ENCODE measurements around the gene RTP1.
"Not testable (repeated sequence)": the region's sequence is repeated elsewhere in the genome, so short reads cannot be mapped to it uniquely, and the experiment has no call there.

Gene RTP1, protein sequence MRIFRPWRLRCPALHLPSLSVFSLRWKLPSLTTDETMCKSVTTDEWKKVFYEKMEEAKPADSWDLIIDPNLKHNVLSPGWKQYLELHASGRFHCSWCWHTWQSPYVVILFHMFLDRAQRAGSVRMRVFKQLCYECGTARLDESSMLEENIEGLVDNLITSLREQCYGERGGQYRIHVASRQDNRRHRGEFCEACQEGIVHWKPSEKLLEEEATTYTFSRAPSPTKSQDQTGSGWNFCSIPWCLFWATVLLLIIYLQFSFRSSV

DNA sequence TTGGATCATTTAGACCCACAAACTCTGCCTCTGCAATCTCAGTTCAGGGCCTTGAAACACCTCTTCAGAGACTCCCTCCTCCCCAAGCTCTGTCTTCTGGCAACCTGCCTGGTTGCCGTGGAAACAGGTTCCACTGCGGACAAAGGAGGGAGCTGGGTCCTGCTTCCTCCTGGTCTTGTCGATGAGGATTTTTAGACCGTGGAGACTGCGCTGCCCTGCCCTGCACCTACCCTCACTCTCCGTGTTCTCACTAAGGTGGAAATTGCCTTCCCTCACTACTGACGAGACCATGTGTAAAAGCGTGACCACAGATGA lies at the start of gene RTP1:
TSS of gene RTP1 (plus strand) at position 152 of the 315 bp plus-strand sequence. CDS start at position 182, 30 bp downstream.
- DNase-seq: no peak

DNA sequence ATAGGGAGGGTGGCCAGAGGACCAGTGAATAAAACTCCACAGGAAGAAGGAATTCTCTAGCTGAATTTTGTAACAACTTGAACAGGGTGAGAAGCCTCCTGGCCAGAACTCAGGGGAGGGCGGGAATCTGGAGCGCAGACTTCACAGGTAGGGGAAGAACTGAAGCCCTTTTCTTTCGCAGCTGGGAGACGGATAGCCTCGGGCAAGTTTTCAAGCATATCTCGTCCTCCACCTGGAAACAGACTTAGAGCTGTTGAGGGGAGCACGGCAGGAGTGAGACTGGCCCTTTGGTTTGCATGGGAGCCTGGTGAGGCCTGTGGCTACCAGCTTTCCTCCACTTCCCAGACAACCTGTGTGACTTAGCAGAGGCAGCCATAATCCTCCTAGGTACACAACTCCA lies 47.1 kb upstream of the RTP1 start:
- DNase-seq: no peak

DNA sequence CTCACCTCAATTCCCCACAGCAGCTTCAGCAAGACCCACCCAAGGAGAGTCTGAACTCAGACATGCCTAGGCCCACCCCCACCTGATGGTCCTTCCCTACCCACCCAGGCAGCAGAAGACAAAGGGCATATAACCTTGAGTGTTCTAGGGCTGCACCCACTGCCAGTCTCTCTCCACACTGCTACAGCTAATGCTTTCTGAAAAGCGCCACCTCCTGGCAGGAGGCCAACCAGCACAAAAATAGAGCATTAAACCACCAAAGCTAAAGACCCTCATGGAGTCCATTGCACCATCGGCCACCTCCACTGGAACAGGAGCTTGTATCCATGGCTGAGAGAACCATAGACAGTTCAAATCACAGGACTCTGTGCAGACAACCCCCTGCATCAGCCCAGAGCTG lies 46.7 kb upstream of the RTP1 start:
- DNase-seq: no peak

DNA sequence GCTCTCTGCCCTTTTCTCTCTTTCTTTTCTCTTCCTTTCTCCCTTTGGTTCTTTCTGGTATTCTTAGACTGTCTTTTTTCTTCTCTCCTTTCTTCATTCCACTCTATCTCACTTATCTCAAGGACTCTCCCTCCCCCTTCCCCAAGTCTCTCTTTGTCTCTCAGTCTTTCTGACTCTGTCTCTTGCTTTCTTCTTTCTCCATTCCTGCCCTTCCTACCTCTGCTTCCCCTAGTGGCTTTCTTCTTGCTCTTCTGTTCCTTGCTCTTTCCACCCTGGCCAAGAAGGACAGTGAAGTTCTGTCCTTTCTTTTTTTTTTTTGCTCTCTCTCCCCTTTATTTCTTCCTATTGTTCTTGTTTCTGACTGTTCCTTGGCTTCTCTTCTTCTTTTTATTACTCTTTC lies 35.7 kb upstream of the RTP1 start:
- DNase-seq: no peak

DNA sequence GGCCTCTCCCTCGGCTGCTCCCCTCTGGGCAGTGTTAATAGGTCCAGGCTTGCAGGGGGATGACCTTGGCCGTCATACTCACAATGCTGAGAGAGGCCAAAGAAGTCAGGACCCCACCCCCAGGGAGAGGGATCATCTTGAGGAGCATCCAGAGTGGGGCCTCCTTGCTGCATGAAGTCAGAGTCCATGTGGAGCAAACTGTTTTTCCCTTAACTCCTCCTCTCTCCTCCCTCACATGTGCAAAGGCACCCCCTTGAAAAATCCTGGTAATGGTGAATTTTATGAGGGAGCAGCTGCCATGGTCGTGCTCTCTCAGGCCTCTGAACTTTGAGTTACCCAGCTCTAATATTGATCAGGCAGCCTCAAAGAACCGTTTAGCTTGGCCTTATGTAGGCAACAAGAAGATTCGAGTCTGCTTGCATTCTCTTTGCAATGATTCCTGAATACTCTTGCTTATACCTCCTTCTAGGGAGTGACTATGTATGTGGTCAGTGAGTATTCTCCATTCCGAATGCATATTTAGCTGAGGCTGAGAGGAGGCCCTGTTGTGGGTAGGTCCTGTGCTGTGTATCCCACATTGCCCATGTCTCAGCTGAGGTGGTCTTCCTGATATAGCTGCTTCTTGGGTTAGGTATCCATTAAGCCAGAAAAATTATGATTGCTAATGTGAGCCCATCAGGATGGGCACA lies 34.9 kb upstream of the RTP1 start:
- DNase-seq: no peak

DNA sequence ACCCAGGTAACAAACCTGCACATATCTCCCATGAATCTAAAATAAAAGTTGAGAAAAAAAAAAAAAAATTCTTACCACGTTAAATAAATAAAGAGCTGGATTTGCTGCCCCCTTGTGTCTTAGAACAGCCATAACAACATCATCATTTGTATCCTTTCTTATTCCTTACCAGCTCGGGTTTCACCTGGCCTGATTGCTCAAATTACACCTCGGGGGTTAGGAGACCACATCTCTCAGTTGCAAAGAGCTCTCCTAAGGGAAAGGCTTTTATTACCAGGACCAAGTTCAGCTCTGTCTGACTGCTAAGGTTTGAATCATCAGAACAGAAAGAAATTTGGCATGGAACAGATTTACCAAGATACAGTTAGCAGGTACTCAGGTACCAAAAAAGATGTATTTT lies 32.1 kb upstream of the RTP1 start:
- peak; percentile 32 for DNase-seq

DNA sequence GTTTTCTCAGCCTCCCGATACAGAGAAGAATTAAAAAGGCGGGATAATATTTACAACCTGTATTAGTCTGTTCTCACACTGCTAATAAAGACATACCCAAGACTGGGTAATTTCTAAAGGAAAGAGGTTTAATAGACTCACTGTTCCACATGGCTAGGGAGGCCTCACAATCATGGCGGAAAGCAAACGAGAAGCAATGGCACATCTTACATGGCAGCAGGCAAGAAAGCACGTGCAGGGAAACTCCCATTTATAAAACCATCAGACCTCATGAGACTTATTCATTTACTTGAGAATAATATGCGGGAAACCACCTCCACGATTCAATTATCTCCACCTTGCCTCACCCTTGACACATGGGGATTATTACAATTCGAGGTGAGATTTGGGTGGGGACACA lies 30.5 kb upstream of the RTP1 start:
- no peak for DNase-seq

DNA sequence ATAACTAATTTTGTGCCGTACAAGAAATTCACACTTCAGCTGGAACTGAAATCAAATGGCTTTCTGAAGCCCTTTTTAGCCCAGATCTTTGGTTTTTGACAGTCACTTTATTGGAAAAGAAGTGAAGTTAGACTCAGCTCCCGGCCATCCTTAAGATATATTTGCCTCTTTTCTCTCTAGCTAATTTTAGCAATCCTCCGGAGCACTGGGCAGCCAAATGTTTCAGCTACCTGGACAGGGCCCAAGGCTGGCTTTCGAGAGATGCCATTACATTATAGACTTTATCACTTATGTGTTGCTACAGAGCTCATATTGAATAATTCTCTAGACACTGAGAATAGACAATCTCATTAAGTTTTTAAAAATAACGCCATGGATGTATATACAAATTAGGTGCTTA lies 29.5 kb upstream of the RTP1 start:
- no peak for DNase-seq

DNA sequence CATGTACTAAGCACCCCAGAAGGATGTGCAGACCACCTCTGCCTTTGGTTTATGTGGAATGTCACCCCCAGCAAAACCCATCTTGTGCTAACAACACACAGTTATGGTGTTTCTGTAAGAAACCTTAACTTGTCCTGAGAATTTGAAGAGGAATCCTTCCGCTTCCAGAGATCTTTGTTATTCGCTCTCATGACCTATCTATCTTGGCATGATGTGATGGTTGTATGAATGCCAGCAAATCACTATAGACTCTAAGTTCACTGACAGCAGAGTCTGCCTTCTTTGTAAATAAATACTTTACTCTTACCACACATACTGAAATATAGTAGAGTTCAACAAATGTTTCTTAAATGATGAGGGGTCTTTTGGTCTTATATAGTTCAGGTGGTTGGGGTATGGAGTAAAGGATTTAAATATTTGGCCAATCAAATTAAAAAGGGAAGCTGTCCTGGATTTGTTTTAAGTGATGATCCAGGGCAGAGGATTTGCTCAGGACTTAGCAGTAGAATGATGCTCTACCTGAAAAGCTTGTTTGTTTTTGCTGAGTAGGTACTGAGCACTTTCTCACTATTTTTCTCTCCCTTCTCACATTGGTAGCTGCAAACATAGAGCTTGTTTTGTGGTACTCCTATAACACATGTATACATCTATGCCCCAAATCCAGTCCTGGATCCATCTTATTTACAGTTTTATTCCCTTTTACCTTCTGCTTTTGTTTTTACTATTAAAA lies 27.9 kb upstream of the RTP1 start:
- no peak for DNase-seq

DNA sequence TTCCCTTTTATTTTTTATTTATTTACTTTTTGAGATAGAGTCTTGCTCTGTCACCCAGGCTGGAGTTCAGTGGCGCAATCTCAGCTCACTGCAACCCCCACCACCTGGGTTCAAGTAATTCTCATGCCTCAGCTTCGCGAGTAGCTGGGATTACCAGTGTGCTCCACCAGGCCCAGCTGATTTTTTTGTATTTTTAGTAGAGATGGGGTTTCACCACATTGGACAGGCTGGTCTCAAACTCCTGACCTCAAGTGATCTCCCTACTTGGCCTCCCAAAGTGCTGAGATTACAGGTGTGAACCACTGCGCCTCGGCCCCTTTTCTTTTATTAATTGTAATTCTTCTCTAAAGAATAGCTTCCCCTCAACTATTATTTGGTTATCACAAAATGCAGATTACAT lies 26.4 kb upstream of the RTP1 start:
- DNase-seq: not testable (repeated sequence)

DNA sequence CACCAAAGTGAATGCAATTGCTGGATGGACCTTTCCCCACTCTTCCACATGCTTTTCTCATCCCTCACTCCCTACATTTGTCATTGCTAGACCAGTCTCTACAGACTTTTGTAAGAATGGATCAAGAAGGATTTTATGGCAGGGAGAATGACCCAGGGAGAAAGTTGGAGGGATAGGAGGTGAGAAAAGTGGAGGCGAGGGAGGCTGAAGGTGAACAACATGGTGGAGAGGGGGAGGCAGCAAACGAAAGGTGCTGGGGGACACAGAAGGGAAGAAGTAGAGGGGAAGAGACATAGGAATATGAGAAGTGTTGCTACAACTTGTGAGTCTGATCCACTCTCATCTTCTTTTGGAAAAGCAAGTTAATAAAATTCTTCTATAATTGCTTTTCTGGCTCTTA lies 24.4 kb upstream of the RTP1 start:
- DNase-seq: no peak

DNA sequence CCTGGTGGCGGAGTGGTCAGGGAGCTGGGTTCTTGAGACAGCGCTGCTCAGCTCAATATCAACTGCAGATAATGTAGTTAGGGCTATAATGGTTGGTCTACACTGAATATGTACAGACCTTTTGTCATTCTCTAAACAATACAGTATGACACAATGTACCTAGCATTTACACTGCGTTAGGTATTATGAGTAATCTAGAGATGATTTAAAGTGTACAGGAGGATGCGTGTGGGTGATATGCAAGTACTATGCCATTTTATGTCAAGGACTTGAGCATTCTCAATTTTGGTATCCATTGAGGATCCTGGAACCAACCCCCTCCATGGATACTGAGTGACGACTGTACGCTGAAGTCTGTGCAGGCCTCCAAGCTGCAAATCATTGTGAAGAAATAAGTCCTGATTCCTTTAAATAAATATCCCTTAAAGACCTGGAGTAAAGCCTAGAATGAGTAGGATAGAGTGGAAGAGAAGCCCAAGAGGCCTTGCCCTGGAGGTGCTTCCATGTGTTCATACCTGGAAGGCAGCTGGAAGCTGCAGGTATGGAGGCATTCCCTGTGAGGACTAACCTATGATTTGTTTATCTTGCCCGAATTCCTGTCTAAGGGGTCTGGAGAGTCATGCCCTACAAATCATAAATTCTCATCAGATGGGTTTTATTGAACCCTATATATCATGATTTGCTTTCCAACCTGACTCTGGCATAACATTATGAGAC lies 15.7 kb upstream of the RTP1 start:
- no peak for DNase-seq

DNA sequence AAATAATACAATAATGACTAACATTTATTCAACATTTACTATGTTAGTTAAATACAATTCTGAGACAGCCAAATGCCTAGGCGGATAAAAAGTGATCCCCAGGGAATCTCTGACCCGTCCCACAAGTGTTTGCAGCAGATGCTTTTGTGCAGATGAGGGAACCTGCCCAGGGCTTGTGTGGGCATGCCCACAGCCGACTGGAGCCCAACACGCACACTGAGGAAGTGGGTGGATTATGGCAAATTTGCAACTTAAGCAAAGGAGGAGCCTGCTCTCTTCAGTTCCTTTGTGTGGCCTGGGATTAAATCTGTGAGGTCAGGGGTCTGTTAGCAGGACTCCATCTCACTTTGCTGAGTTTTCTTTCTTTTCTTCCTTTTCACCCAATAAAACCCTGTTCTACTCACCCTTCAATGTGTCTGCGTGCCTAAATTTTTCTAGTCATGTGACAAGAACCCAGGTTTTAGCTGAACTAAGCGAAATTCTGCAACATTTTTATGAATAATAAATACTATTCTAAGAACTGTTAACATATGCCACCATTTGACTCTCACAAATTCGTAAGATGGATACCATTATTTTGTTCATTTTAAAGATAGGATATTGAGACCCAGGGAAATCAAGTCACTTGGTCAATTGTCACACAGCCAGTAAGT lies 13.9 kb upstream of the RTP1 start:
- DNase-seq: no peak

DNA sequence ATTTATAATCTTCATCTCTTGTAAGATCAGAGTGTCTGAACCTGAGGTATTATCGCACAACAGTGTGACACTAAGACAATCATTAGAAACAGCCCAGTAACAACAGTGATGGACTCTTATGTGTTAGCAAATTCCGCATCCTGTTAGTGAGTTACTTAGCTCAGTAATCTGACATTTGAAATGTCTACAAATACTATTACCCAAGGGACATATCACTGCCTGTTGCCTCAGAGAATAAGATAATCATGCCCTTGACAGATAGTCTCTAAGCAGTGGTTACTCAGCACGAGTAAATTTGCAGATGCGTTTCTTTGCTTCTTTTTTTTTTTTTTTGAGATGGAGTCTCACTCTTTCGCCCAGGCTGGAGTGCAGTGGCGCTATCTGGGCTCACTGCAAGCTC lies 13.4 kb upstream of the RTP1 start:
- DNase-seq: no peak

DNA sequence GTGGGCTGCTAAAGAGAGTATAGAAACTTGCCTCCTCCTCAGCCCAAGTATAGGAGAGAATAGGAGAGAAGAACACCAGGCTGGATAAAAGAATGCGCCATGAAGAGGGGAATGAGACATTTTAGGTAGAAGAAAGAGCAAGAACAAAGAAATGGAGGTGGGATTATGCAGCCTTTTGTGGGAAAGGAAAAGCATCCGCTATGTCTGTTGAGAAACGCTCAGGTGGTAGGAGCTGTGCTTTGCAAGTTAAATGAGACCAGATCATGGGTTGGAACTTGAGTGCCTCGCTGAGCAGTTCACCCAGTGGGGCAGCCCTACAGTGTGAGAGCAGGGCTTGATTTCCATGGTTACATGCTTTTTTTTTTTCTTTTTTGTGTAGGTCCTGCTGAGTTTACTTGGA lies 11.5 kb upstream of the RTP1 start:
- DNase-seq: no peak

DNA sequence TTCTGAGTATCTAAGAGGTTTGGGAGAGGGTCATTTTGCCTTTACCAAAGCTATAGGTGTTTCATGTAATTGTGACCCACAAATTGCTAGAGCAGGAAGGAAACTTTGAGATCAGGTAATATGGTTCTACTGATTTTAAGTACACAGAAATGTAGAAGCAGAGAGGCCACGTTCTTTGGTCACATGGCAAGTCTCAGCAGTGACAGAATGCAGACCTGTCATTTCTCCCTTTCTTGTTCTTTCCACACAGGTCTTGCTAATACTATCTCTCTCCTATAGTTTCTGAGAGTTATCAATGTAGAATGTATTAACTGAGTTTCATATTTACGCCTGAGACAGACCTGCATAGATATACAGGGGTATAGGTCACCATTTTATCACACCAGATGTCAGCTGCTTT lies 10.9 kb upstream of the RTP1 start:
- DNase-seq: no peak

DNA sequence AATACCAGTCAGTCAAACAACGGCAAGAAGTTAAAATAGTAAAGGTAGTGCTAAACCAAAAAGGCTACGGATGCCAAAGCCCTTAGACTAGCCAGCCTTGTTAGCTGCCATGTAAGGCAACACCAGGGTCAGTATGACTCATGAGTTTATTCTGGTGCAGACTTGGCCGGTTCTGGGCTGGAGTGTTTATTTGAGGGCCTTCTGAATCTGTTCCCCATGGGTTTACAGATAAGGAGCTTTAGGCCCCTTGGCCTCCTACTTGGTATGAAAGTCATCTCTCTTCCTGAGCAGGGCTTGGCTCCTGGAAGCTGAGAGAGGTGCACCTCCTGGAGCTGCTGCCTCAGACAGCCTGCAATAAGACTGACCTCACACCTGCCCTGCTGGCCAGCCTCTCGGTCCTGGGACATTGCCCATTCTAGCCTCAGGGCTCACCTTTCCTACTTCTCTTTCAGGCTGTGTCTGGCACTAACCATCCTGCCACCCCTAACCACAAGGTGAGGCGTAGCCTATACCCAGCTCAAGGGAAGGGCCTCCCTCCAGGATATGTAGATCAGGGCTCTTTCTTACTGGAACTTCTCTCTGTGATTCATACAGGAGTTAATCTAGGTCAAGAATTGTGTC lies 10.4 kb upstream of the RTP1 start:
- no peak for DNase-seq

DNA sequence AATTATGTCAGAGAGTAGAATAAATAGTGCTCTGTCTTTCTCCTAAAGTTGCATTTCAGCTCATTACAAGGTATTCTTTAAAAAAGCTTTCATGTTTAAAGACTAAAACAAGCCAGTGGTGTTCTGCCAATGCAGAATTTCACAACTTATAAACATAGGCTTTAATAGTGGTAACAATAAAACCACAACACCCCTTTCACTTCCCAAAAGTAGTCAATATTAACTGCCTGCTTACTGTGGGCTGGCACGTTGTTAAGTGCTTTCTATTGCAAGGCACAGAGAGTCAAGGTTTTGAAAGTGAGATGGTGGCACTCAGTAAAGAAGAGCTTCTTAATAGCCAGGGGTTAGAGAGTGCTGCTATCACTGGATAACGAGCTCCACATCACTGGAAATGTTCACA lies 8.4 kb upstream of the RTP1 start:
- DNase-seq: no peak

DNA sequence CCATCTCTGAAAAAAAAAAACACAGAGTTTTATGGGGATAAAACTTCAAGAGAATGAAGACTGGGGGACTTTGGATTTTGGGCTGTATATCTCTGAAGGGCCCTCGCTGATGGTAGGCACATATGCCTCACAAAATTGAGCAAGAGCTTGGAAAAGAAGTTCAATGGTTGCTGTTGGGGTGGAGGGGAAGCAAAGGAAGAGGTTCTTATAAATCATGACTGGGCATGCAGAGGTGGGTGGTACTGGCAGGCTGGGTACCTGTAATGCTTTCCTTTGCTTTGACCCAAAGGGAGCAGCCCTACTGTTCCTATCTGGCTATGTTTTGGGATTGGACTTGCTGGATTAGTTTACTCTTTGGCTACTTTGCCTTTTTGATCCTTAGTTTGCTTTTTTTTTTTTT lies 6.0 kb upstream of the RTP1 start:
- no peak for DNase-seq

DNA sequence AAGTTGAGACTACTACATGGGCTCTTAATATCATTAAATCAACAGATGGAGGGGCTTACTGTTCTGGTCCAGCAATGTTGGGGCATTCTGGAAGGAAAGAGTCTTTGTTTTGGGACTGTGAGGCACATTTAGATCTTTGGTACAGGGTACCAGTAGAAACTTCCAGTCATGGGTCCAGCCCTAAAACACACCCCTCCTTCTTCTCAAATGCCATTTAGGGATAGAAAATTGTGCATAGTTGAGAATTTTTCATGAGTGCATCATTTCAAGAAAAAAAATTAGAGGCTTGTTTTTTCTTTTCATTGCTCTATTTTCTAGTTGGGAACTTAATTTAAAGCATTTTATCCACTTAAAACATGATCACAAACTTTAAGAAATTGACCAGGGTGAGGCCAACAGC lies 4.1 kb upstream of the RTP1 start:
- DNase-seq: no peak

DNA sequence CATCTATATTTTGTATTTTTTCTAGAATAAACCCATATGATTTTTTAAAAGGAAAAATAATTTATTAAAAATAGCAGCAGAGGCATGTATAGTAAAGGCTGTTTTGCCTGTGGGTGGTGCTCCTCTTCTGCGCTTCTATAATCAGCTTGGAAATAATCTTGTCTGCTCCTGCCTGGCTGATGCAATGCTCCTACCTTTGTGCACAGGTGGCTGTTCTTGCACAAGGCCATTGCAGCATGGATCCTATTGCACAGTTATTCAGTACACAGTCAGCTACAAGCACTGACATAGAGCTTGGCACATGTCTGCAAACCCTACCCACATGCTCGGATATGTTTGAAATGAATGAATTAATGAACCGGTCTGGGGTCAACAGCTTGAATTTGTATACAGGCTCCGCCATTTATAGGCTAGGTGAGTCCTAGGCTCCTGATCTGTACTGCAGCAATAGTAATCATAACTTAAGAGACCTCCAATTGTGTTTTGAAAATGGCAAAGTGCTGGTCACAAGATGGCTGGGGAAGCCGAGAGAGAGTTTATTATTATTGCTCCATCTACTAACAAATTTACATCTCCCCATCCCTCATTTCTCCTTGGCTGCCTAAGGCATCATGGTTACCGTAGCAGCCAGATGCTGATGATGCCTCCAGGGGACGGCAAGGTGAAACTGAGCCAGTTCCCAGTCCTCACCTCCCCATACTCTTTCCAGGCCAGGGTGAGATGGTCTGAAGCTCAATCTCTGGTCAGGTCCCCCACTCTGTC lies 532 bp upstream of the RTP1 start:
- no peak for DNase-seq

DNA sequence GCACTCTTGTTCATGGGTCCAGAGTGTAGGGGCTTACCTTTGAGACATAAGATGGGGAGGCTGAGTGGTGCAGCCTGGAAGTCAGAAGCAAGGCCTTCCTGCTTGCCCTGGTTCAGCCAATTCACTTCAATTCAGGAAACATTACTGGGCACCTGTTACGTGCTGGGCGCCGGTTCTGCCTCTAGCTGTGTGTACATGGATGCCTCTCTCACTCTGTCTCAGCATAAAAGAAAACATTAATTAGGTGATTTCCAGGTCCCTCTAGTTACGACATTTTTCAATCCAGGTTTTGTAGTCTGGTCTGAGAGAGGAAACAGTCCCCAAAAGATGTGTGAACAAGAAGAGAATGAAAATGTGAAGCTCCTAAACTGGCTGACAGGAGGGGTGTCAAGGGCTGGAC lies 1.2 kb downstream of the RTP1 start:
- no peak for DNase-seq

All from SHP77 treated with DMSO at 0.1 percent for 48 hours (cell line).